GM19438 (cell line): ENCODE measurements around the gene THUMPD3.

Experiments
- ATAC-seq: cut with Tn5 transposase; IDR thresholded peaks from one replicate; pipeline ENCODE4 v1.9.1; 2021; ENCODE audit warnings: low read depth; ENCODE audit not compliant: unreplicated experiment

The THUMPD3 gene, protein sequence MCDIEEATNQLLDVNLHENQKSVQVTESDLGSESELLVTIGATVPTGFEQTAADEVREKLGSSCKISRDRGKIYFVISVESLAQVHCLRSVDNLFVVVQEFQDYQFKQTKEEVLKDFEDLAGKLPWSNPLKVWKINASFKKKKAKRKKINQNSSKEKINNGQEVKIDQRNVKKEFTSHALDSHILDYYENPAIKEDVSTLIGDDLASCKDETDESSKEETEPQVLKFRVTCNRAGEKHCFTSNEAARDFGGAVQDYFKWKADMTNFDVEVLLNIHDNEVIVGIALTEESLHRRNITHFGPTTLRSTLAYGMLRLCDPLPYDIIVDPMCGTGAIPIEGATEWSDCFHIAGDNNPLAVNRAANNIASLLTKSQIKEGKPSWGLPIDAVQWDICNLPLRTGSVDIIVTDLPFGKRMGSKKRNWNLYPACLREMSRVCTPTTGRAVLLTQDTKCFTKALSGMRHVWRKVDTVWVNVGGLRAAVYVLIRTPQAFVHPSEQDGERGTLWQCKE

DNA sequence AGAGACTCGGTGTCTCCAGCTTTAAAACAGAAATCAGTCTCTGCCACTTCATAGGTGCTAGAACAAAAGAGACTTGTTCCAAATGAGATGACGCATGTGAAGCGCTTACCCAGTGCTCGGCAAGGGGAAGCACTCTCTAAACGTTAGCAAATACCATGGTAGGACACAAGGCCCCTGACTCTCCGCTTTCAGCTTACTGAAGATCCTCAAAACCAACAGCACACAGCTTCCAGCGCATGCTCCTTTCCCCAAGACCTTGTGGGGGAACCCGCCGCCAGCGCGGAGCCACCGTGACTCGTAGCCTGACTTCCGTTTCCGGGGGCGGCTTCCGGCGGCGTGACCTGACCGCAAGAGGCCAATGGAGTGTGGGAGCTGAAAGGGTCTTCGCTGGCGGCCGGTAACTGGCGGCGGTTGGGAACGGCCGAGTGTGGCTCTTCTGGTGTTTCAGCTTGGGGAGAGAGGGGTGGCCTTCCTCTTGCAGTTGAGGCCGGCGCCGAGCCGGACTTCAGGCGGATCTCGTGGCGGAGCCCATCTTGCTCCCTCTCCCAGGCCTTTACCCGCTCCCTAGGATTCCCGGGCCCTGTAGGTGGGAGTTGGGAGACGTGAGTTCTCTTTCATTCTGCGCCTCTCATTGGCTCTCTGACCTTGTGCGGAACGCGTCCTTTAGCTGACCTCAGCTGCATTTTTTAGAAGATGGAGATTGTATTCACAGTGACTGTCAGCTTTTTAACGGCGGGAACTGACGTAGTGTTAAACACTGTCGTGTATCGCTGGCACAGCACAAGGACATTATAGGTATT, at the start of gene THUMPD3:
TSS of gene THUMPD3 (plus strand) at position 324 of the 800 bp plus-strand sequence. CDS start 2,015 bp downstream, outside the sequence.
- peak; percentile 99 for ATAC-seq

DNA sequence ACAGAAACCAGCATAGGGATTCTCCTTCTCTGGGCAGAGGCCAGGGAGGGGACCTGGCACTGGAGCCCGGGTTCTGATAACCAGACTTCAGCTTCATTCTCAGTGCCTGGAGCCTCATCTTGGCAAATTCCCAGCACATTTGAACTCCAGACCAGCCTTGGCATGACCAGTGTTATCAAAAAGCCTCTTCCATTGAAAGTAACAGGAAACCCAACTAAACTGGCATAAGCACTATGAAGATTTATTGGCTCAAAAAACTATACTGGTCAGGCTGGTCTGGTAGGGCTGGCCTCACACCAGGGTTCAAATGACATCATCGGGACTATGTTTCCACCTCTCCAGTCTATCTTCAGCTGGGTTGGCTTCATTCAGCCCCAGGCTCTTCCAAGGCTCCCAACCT, 48.1 kb upstream of the THUMPD3 start:
- no peak for ATAC-seq

DNA sequence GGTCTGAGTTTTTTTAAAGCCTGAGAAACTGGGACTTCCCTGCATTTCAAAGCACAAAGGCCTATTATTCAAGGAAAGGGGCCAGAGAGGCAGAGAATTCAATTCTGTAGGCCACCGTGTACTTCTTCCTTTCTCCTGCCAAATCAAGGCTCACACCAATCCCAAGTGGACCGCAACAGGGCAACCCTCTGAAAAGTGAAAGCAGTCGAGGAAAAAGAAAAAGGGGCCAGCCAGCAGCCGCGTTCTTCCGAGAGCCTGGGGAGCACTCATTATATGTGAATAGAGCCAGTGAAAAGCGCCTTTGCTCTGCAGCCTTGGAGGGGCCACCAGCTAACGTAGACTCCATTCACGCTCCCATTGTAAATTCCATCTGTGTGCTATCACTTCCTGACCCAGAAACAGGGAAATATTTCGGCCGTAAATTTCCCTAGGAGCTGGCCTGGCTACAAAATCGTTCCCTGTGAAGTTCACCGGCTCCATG, 45.9 kb upstream of the THUMPD3 start:
- ATAC-seq, result no peak

DNA sequence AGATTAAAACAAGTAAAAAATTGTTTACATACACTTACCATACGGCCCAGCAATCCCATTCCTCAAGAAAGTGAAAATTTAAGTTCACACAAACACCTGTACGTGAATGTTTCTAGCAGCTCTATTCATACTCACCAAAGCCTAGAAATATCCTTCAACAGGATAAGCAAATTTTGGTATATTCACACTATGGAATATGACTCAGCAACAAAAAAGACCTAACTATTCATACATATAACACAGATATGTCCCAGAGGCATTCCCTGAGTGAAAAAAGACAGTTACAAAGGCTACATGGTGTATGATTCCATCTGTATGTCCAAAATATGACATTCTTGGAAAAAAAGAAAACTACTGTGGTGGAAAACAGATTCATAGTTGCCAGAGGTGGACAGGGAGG, 40.1 kb upstream of the THUMPD3 start:
- no peak for ATAC-seq

DNA sequence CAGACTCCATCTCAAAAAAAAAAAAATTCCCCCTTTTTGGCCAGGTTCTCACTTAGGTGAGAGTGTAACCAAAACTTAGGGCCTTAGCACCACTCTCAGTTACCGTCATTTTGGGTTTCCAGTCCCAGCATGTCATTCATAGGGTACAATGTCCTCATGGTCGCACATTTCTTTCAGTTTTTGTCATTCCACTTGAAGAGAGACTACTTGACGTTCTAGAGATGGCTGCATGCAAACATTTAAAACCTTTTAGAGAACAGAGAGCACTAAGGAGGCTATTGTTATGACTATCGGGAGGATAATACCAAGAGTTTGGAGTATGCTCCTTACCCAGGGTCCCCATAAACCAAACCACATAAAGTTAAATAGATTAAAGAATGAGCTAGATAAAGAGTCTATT, 37.9 kb upstream of the THUMPD3 start:
- no peak for ATAC-seq

DNA sequence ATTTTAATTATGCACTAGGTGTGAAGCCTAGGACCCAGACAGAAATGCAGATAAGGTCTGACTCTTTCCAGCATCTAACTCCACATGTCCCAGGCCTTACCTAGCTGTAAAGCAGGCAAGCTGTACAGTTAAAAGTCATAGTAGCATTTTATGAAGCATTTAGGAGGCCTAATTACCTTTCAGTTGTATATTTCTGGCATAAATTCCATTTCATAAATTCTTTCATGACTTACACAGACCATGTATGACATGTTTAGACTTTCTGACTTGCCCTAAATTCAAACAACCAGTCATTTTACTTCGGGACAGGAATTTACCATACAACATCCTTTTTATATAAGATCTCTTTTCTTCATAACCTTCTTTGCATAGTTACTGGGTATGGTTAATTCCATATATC, 35.3 kb upstream of the THUMPD3 start:
- no peak for ATAC-seq

DNA sequence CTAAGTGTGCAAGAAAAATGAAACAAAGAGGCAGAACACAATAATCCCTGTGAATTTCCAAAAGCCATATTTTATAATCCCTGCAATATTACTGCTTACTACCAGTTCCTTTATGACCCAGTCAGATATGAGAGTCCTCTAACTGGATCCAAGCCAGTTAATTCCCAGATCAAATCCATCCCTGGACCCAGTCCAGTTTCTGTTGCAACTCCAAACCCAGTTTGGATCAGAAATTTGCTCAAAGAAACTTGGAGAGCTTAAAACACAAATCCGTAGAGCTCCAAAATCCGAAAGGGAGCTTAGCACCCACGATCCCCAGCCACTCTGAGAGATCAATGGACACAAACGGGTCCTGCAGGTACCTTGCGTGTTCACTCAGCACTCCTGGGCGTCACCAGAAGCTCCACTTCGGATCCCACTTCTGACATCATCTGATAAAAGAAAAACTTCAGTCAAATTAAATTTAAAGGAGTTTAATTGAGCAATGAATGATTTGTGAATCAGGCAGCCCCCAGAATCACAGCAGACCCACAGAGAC, 32.6 kb upstream of the THUMPD3 start:
- no peak for ATAC-seq

DNA sequence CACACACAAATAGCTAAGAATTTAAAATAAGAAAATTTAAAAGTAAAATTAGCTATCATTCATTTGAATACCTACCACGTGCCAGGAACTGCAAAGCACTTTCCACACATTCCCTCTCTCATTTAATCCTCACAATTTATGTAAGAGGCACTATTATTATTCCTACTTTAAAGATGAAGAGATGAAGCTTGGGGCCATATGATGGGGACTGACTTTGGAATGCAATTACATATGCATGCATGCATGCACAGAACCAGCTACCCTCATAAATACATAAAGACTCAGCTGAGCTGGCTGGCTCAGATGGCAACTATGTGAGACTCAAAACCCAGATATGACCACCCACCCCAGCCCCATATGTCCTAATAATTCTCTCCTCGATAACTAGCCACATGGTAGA, 31.7 kb upstream of the THUMPD3 start:
- no peak for ATAC-seq

DNA sequence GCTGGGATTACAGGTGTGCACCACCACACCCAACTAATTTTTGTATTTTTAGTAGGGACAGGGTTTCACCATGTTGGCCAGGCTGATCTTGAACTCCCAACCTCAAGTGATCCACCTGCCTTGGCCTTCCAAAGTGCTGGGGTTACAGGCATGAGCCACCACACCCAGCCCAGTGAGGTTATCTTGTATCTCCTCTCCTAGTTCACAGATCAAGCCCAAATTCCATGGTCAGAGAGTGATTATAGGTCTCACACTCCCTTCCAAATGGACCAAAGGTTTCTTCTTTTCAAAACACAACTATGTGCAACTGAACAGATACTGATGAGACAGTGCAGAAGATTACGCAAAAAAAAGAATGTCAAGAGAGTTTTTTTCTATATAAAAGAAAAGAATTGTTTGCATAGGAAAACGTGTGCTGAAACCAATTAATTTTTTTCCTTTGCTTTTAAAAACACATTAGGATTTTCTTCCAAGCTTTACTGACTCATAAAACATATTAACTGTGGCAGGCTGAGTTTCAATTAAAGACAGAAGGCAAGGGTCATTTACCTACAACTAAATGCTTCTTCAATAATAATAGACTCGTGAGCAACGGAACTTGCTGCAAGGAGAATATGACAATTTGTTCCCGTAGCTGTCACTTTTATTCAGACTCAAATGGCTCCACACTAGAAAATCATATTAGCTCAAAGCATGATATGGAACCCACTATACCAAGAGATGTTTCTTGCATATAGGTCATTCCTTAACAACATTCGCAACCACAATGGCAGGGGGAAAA, 30.4 kb upstream of the THUMPD3 start:
- ATAC-seq, result no peak

DNA sequence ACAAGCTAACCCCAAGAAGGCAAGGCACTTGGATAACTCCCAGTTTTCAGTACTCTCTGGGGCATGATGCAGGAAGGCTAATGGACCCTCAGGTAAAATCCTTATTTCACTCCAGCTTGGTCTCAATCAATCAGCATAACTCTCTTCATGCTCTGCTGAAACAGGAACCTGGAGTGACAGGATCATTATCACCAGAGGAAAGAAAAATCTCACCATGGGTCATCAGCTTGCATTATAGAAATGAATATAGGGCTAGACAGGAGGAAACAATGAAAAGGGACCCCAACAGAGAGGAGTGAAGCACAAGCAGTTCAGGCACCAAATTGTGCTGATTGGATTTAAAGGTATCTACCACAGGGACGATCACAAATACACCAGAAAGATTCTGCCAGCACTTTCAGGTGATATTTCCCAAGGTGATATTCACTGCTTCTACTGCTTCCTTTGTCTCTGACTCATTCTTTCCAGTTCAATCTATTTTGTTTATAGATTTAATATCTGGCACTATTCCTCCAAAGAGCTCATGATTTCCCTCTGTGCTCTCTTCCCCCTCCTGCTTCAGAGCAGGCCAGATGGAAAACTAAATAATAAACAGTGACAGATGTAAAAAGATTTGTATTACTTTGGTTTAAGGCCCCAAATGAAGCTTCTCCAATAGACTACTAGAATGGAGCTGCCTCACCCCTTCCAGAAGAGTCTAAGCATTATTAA, 22.9 kb upstream of the THUMPD3 start:
- no peak for ATAC-seq

DNA sequence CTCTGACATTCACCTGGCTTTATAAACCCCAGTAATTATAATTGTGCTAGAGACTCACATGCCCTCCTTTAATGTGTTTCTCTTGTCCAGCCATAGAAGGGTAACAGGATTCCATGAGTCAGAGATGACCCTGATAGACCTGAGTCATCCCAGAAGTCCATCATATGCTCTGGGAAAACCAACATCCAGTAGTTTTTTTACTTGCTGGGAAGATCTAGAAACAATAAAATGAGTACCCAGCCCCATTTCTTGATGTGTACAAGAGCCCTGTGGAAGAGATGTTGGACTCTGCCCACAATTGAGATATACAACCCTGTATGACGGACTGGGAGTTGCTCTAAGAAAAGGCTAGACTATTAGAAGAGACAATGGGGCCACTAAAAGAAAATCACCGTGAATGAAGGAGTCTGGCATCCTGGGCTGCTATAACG, 22.4 kb upstream of the THUMPD3 start:
- ATAC-seq, result no peak

DNA sequence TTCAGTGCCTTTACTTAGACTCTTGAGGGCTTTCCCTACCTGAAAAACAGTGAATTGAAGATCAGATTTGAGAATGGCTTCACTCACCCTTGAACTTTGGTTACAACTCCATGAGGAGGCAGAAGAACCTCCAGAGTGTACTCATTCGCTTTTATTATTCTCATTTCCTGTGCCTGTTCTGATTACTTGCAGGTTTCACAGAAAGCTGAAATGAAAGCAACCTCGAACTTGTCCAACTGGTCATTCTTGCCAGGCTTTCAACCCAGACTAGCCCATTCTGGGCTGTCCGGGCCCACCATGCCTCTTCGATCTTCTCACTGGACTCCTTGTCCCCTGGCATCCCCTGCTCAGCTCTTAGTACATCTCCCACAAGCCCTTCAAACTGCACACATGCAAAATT, 20.2 kb upstream of the THUMPD3 start:
- ATAC-seq, result no peak

DNA sequence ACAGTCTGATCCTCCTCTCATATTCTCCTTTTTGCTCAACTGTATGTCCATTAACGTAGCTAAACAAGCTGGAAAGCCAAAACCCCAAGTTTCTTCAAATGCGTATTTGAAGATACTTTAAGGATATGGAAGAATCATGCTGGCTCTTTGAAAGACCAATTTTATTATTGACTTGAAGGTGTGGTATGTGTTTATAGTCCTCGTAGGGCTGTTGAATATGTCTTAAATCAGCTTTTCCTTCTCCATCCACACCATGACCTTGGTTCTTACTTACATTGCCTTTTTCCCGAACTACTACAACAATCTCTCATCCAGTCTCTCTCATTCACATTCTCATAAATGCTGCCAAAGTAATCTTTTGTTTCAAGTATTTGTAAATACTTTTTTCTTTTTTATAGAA, 19.7 kb upstream of the THUMPD3 start:
- ATAC-seq, result no peak

DNA sequence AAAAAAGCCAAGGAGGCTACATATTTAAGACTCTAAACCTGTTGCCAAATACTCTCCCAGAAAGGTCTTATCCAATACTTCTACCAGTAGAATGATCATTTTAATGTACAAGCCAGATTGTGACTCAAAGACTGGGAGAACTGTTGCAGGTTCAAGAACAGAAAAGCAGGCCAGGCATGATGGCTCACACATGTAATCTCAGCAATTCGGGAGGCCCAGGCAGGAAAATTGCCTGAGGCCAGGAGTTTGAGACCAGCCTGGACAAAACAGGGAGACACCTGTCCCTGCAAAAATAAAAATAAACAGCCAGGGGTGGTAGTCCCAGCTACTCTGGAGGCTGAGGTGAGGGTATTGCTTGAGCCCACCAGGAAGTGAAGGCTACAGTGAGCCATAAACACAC, 17.8 kb upstream of the THUMPD3 start:
- ATAC-seq, result no peak

DNA sequence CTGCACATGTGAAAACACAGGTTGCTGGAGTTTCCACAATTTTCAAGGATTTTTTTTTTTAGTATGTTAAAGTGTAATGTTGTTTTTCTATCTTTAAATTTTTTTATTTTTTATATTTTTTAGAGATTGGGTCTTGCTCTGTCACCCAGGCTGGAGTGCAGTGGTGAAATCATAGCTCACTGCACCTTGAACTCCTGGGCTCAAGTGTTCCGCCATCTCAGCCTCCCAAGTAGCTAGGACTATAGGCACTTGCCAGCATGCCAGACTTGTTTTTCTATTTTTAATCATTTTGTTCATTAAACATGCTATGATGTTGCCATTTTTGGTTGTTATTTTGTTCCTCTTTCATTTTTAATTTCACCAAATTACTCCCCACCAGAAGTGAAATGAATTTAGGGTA, 16.7 kb upstream of the THUMPD3 start:
- no peak for ATAC-seq

DNA sequence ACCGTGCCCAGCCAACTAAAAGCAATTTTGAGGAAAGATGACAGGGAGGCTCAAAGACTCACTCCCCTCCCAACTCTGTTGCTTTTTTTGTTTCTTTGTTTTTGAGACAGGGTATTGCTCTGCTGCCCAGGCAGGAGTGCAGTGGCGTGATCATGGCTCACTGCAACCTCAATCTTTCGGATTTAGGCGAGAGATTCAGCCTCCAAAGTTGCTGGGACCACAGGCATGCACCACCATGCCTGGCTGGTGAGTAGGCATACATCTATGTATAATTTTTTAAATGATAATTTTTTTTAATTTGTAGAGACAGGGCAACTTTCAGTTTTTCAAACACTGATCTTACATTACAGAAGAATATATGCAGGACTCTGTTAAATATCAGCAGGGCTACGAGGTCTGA, 15.8 kb upstream of the THUMPD3 start:
- ATAC-seq, result no peak

DNA sequence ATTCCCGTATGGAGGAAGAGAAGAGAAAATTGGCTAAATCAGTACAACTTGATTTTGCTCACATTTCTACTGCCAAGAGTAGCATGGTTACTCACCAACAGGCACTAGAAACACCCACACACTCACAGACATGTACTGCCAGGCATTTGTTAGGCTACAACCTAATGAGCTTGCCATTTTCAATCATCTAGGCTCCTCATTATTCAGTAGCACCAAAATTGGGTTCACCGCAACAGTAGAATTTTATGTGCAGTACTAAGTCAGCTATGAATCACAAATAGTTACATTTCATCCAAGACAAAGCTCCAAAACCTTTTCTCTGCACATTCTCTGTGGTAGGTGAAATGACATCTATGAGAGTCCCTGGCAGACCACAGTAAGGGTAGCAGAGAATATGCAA, 15.0 kb upstream of the THUMPD3 start:
- ATAC-seq, result no peak

DNA sequence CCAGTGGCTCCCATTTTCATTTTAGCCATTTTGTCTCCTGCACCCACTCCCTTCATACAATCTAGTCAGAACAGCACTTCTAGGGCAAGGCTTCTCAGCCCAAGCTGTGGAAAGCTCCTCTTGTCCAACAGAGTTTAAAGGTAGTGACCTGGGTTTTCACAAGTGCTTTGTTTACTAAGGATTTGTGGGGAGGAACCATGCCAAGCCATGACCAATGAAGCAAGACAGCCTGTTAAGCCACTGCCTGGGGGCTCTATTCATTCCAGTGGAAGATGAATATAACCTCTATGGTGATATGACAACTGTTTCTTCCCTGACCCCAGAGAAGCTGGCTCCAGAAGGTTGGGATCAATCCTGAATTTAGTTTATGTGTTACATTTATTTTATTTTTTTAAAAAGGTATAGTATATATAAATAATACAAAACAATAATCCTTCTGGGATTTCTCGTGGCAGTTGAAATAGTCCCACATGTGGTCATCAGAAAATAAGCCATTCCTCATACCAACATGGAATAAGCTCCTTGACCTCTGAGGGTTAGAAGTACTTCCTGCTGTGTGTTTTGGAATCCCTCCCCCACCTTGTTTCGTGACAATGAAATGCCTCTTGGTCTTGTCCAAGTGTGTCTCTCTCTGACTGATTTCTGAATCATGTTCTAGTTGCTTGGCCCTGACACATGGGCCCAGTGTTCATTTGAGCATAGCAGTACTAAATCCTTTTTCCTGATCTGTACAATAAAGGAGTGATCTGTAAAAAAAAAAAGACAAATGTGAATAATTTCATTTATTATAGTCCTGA, 13.3 kb upstream of the THUMPD3 start:
- ATAC-seq, result no peak

DNA sequence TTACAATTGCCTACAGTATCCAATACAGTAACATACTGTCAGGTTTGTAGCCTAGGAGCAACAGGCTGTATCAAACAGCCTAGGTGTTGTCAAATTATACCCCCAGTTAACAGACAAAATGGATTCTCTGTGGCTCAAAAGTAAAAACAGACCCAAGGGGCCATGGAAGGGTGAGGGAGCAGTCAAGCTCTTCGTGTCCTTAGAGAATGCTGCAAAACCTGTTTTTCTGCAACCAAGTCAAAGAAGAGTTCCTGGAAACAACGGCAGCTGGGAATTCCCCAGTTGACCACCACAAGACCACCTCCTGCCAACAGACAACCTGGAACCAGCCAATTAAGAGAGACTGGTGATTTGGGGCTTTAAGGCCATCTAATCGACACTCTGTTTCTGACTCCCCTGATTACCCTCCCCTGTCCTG, 11.1 kb upstream of the THUMPD3 start:
- ATAC-seq, result no peak
